ENCODE data around the gene KAT8. TPM values are rescaled to one million over a fixed set of nuclear protein-coding genes. Genes with fewer than 3 reads are reported as not detected.

Gene KAT8
- total and polyA plus RNA-seq, 9 of the 15 experiments (the other 6 are each of a cell fraction or from before 2014, with no cell fraction given): 10.0 to 98.5 (median 76.4) TPM

- TF ChIP-seq PHF8 (IDR thresholded peaks at IDR 0.05; ENCODE audit: borderline replicate concordance, low read length) (peak; percentile 80; the same call in 1 of the 2 replicates), CUX1 (CRISPR knock-in tag; IDR thresholded peaks at IDR 0.05) (no peak), NCOA4 (IDR thresholded peaks at IDR 0.05; ENCODE audit: partially characterized antibody) (no peak), RREB1 (CRISPR knock-in tag; IDR thresholded peaks at IDR 0.05) (no peak), ZC3H8 (IDR thresholded peaks at IDR 0.05) (no peak), ZNF347 (CRISPR knock-in tag; IDR thresholded peaks at IDR 0.05; ENCODE audit: low read depth) (no peak), TAF9B (IDR thresholded peaks at IDR 0.05; ENCODE audit: partially characterized antibody) (peak; percentile 64), CREB1 (IDR thresholded peaks at IDR 0.05) (peak; percentile 95), CREB1 (CRISPR knock-in tag; IDR thresholded peaks at IDR 0.05) (peak; percentile 94), ZBTB17 (CRISPR knock-in tag; IDR thresholded peaks at IDR 0.05) (no peak), ZNF311 (CRISPR knock-in tag; IDR thresholded peaks at IDR 0.05) (no peak), ZEB2 (IDR thresholded peaks at IDR 0.05) (peak; percentile 92), HNRNPH1 (optimal IDR thresholded peaks at IDR 0.05; ENCODE audit: low read depth, low read length) (no peak), NCOA2 (IDR thresholded peaks at IDR 0.05; ENCODE audit: partially characterized antibody in 2 of 2) (no peak), FUS (optimal IDR thresholded peaks at IDR 0.05; ENCODE audit: low read depth, low read length) (peak; percentile 30), ZZZ3 (IDR thresholded peaks at IDR 0.05) (no peak), BACH1 (tag; IDR thresholded peaks at IDR 0.05) (no peak; the same call in 1 of the 2 replicates)
These were observed at the start of gene KAT8 (continued) for GRCh38 chr16:31117384-31118222.
